ENCODE results near the gene HIC1. TPM values are rescaled to one million over a fixed set of nuclear protein-coding genes. Genes with fewer than 3 reads are reported as not detected.
A peak's percentile ranks its signal among the peaks of the same experiment; 100 is the strongest.

The HIC1 gene
- total RNA-seq, 2 donors from 2014 or later = 20.5 to 33.1 TPM

DNA sequence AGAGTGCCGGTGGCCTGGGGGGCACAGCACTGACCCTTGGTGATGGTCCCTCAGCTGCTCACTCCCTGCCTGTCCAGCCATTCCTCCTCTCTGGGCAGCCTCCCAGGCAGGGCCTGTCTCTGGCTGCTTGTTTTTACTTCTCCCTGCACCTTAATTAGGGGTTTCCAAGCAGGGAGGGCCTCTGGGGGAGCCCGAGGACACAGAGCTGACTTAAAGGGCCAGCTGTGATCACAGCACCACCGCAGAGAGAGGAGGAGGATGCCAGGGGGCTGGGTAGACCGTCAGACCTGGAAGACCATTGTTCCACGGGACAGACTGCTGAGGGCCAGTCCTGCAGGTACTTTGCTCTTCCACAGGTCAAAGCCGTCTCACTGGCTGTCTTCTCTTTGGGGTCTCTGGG lies 26.2 kb upstream of the HIC1 start:
- Histone ChIP-seq H3K9me3 (no peaks in the 10 kb centered on the region), H3K27ac (no peak overlapping the region), H3K4me3 (no peak overlapping the region), H3K36me3 (peaks cover 0 to 8% of the 10 kb centered on the region in 2 donors), H3K4me1 (replicated peaks) (no peaks in the 10 kb centered on the region), H3K27me3 (replicated peaks; ENCODE audit: insufficient read depth) (no peaks in the 10 kb centered on the region)
- TF ChIP-seq, protein P1, sequence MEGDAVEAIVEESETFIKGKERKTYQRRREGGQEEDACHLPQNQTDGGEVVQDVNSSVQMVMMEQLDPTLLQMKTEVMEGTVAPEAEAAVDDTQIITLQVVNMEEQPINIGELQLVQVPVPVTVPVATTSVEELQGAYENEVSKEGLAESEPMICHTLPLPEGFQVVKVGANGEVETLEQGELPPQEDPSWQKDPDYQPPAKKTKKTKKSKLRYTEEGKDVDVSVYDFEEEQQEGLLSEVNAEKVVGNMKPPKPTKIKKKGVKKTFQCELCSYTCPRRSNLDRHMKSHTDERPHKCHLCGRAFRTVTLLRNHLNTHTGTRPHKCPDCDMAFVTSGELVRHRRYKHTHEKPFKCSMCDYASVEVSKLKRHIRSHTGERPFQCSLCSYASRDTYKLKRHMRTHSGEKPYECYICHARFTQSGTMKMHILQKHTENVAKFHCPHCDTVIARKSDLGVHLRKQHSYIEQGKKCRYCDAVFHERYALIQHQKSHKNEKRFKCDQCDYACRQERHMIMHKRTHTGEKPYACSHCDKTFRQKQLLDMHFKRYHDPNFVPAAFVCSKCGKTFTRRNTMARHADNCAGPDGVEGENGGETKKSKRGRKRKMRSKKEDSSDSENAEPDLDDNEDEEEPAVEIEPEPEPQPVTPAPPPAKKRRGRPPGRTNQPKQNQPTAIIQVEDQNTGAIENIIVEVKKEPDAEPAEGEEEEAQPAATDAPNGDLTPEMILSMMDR (IDR thresholded peaks at IDR 0.05) = no peak
- TF ChIP-seq POLR2AphosphoS5 (IDR thresholded peaks at IDR 0.05) (no peak), POLR2A (IDR thresholded peaks at IDR 0.05) (no peak)
- no peak for DNase-seq (ENCODE audit: low spot score)
- 54% methylated on average over 6 of the region's 6 CpGs for WGBS
- intact Hi-C loops (cut with DNase I) = no loop called here

DNA sequence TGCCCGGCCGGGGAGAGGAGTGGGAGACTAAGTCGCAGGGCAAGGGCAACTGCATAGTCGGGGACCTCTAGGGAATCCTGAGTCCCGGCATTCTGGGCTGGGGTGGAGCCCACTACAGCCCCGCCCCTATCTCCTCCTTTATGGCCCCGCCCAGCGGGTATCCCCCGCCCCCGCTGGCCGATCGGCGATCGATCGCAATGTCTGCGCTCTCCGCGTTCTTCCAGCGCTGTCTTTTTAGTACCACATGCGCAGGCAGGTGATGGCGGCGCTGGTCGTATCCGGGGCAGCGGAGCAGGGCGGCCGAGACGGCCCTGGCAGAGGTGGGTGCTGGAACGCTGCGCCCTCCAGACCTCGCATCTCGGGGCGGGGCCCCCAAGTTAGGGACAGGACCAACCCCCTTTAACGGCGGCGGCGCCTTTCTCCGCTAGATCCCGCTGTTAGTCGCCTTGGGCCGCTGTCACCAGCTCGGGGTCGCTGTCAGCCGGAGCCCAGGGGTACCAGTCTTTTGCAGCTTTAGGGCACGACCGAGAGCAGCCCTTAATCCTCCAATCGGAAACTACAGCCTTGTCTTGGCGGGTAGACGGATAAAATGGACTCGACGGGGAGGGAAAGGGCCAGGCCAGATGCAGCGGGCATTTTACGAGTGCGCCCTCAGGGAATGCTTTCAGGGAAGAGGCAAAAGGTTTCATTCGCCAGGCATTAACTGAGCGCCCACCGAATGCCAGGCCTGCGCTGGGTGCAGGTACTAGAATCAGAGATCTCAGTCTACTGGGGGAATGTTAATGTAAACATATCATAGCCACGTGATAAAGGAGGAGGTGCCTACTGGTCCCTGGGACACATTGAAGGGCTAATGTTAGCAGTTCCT lies 24.8 kb upstream of the HIC1 start, which contains the start of gene DPH1:
TSS of gene DPH1 (plus strand) at position 243 of the 868 bp plus-strand sequence. CDS start at position 260, 17 bp downstream.
- no peaks in the 10 kb centered on the region for H3K27me3 ChIP-seq (replicated peaks; ENCODE audit: insufficient read depth)
- TF ChIP-seq, protein P1 (IDR thresholded peaks at IDR 0.05) = peak in 2 of 4 experiments; percentile 26 to 34
- TF ChIP-seq POLR2AphosphoS5 (IDR thresholded peaks at IDR 0.05) = peak; percentile 98
- peak; percentile 47 for TF ChIP-seq POLR2A (IDR thresholded peaks at IDR 0.05)
- no peaks in the 10 kb centered on the region for H3K9me3 ChIP-seq
- peak within 1 kb of the TSS; percentile 61 to 62 for H3K27ac ChIP-seq
- no peaks in the 10 kb centered on the region for H3K4me1 ChIP-seq (replicated peaks)
- peak; percentile 86 for DNase-seq (ENCODE audit: low spot score)
- peak within 1 kb of the TSS; percentile 82 to 84 for H3K4me3 ChIP-seq
- intact Hi-C loops (cut with DNase I) = loop anchor here (5.0 kb wide), 1 partner anchor 308 kb away; the partner anchor contains the start of gene WDR81
- WGBS = 2% methylated on average over 55 of the region's 59 CpGs
- H3K36me3 ChIP-seq = peaks cover 0 to 9% of the 10 kb centered on the region in 2 donors

DNA sequence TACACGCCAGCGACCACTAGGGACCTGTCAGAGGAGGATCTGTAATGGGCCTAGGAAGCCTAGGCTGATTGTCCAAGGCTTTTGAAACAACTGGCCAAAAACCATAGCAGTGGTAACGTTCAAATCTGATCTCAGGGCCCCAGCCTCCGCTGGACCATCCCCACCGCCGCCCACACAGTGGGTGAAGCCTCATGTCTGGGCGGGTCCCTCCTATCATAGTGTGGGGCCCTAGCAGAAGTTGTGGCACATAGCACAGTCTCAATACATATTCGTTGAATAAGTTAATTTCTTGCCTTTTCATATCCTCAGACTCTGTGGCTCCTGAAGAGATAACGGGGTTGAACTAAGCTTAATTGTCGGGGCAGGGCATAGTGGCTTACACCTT lies 24.1 kb upstream of the HIC1 start:
- TF ChIP-seq, protein P1 (IDR thresholded peaks at IDR 0.05) = peak in 2 of 4 experiments; percentile 51 to 63
- no peak for TF ChIP-seq POLR2A (IDR thresholded peaks at IDR 0.05)
- no peaks in the 10 kb centered on the region for H3K9me3 ChIP-seq
- H3K27me3 ChIP-seq (replicated peaks; ENCODE audit: insufficient read depth) = no peaks in the 10 kb centered on the region
- peak overlapping the region; percentile 82 to 84 for H3K4me3 ChIP-seq
- peaks cover 0 to 9% of the 10 kb centered on the region in 2 donors for H3K36me3 ChIP-seq
- peak overlapping the region in 1 of 2 donors; percentile 61 for H3K27ac ChIP-seq
- DNase-seq (ENCODE audit: low spot score) = no peak
- no peaks in the 10 kb centered on the region for H3K4me1 ChIP-seq (replicated peaks)
- intact Hi-C loops (cut with DNase I) = loop anchor here (5.0 kb wide), 1 partner anchor 308 kb away; the partner anchor contains the start of gene WDR81
- 14% methylated on average over 10 of the region's 10 CpGs for WGBS

DNA sequence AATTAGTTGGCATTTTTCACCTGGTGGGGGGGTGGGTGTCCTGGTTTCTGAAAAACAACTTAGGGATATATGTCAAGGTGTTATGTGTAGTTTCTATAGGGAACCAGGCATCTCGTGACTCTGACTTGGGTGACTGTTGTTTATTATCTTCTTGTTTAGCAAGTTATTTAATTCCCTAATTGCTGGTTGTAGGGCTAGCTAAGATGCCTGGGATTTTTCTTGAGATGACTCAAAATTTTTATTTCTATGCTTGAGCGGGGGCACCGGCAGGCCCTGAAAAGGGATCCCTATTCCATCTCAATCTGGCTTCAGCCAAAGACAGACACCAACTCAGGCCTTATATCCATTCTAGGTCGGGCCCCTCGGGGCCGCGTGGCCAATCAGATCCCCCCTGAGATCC lies 21.8 kb upstream of the HIC1 start:
- Histone ChIP-seq H3K27me3 (replicated peaks; ENCODE audit: insufficient read depth) (no peaks in the 10 kb centered on the region), H3K36me3 (peaks cover 0 to 13% of the 10 kb centered on the region in 2 donors), H3K27ac (no peak overlapping the region), H3K9me3 (no peaks in the 10 kb centered on the region), H3K4me3 (no peak overlapping the region), H3K4me1 (replicated peaks) (no peaks in the 10 kb centered on the region)
- intact Hi-C loops (cut with DNase I) = loop anchor here (5.0 kb wide), 1 partner anchor 311 kb away; the partner anchor contains the start of gene WDR81
- TF ChIP-seq POLR2AphosphoS5 (IDR thresholded peaks at IDR 0.05) (no peak), POLR2A (IDR thresholded peaks at IDR 0.05) (no peak)
- TF ChIP-seq, protein P1 (IDR thresholded peaks at IDR 0.05) = no peak
- WGBS = 88% methylated on average over 7 of the region's 7 CpGs
- no peak for DNase-seq (ENCODE audit: low spot score)
